ENCODE results near the gene ABCC3.

Gene ABCC3

GRCh38 chr17:50689956-50690886 is 55.5 kb downstream of the ABCC3 start:
- Histone ChIP-seq H3K4me1 (ENCODE audit: control insufficient read depth, low read length) (no peaks in the 10 kb centered on the region), H3K9me2 (replicated peaks; ENCODE audit: control insufficient read depth, low read length) (no peaks in the 10 kb centered on the region), H3K27me3 (ENCODE audit: control insufficient read depth, low read length) (no peaks in the 10 kb centered on the region), H3K4me2 (ENCODE audit: low read length) (no peak overlapping the region), H3F3A (ENCODE audit: control insufficient read depth, insufficient read depth) (peaks cover 9% of the 10 kb centered on the region; the same call in 1 of the 2 replicates), H3K36me3 (ENCODE audit: control insufficient read depth, low read length) (peaks cover 26% of the 10 kb centered on the region), H3K4me3 (ENCODE audit: low read length) (no peak overlapping the region), H3K9me3 (ENCODE audit: control insufficient read depth, insufficient read depth, low read length) (no peaks in the 10 kb centered on the region), H4K20me1 (ENCODE audit: control insufficient read depth, insufficient read depth, low read depth, low read length) (no peaks in the 10 kb centered on the region), H3K27ac (ENCODE audit: low read depth, low read length) (no peak overlapping the region), H3K79me2 (ENCODE audit: control insufficient read depth, low read length) (no peaks in the 10 kb centered on the region)
- no peak for TF ChIP-seq EZH2phosphoT487 (IDR thresholded peaks at IDR 0.05; ENCODE audit: borderline replicate concordance, low read length)
- no peak for TF ChIP-seq CTCF (IDR thresholded peaks at IDR 0.05; ENCODE audit: low read depth, low read length, poor library complexity, severe bottlenecking)

DNA sequence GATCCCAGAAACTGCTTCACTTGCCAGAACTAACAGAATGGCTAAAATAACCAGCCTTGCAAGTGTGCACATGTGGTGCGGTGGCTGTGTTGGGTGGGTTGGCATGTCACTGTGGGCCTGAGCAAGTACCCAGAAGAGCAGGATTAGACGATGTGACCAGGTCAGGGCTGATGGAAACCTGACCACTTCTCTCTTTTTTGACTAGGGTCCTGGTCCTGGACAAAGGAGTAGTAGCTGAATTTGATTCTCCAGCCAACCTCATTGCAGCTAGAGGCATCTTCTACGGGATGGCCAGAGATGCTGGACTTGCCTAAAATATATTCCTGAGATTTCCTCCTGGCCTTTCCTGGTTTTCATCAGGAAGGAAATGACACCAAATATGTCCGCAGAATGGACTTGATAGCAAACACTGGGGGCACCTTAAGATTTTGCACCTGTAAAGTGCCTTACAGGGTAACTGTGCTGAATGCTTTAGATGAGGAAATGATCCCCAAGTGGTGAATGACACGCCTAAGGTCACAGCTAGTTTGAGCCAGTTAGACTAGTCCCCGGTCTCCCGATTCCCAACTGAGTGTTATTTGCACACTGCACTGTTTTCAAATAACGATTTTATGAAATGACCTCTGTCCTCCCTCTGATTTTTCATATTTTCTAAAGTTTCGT is 56.3 kb downstream of the ABCC3 start:
- H3F3A ChIP-seq (ENCODE audit: control insufficient read depth, insufficient read depth), result peaks cover 9% of the 10 kb centered on the region; the same call in 1 of the 2 replicates

More for the DNA sequence above, 56.3 kb downstream of the ABCC3 start:
- H3K79me2 ChIP-seq (ENCODE audit: control insufficient read depth, low read length), result no peaks in the 10 kb centered on the region
- H3K9me3 ChIP-seq (ENCODE audit: control insufficient read depth, insufficient read depth, low read length), result no peaks in the 10 kb centered on the region
- peaks cover 34% of the 10 kb centered on the region for H3K36me3 ChIP-seq (ENCODE audit: control insufficient read depth, low read length)
- no peak overlapping the region for H3K4me3 ChIP-seq (ENCODE audit: low read length)
- H3K4me1 ChIP-seq (ENCODE audit: control insufficient read depth, low read length), result no peaks in the 10 kb centered on the region
- TF ChIP-seq EZH2phosphoT487 (IDR thresholded peaks at IDR 0.05; ENCODE audit: borderline replicate concordance, low read length) (no peak), CTCF (IDR thresholded peaks at IDR 0.05; ENCODE audit: low read depth, low read length, poor library complexity, severe bottlenecking) (no peak)
- no peak overlapping the region for H3K27ac ChIP-seq (ENCODE audit: low read depth, low read length)
- no peaks in the 10 kb centered on the region for H3K9me2 ChIP-seq (replicated peaks; ENCODE audit: control insufficient read depth, low read length)
- H4K20me1 ChIP-seq (ENCODE audit: control insufficient read depth, insufficient read depth, low read depth, low read length), result no peaks in the 10 kb centered on the region
- H3K27me3 ChIP-seq (ENCODE audit: control insufficient read depth, low read length), result no peaks in the 10 kb centered on the region
- H3K4me2 ChIP-seq (ENCODE audit: low read length), result no peak overlapping the region

Measured in DOHH2 (cell line).